Psoas muscle (tissue), 8 donors: ENCODE measurements around the gene WWOX. TPM values are rescaled to one million over a fixed set of nuclear protein-coding genes. Genes with fewer than 3 reads are reported as not detected.

Experiments used
- ATAC-seq, 4 donors: fragments of 200-7000 bp; cut with Tn5 transposase; one replicate each; pipeline ENCODE4 v1.9.1; 2020; ENCODE audit warnings: moderate library complexity in 3 of 4, mild to moderate bottlenecking in 2 of 4
- DNase-seq, 2 donors: peaks; one replicate each; pipeline ENCODE4 v3.0.0-alpha.2; 2020
- H3K27ac ChIP-seq: fragments of 200-600 bp; one replicate; pipeline ENCODE4 v1.8.0; 2022
- H3K27me3 ChIP-seq, 3 donors: fragments of 200-600 bp in 1 of 3; one replicate each; pipeline versions ENCODE4 v1.6.1 to v1.8.0; 2013 to 2022; ENCODE audit warnings: low read length in 2 of 3, mild to moderate bottlenecking in 2 of 3, moderate library complexity in 1 of 3; ENCODE audit not compliant: insufficient read depth in 3 of 3
- H3K36me3 ChIP-seq, 2 donors: fragments of 200-600 bp in 1 of 2; one replicate each; pipeline versions ENCODE4 v1.6.1 to v1.8.0; 2013 to 2022; ENCODE audit warnings: low read depth in 1 of 2, mild to moderate bottlenecking in 1 of 2, moderate library complexity in 1 of 2; ENCODE audit not compliant: insufficient read depth in 1 of 2
- H3K4me1 ChIP-seq: fragments of 200-600 bp; one replicate; pipeline ENCODE4 v1.8.0; 2022
- H3K4me3 ChIP-seq: fragments of 200-600 bp; one replicate; pipeline ENCODE4 v1.8.0; 2022; ENCODE audit warnings: mild to moderate bottlenecking
- H3K9me3 ChIP-seq: fragments of 200-600 bp; one replicate; pipeline ENCODE4 v1.8.0; 2022
- CTCF ChIP-seq: fragments of 200-600 bp; IDR thresholded peaks from one replicate; pipeline ENCODE4 v1.8.0; 2022; ENCODE audit warnings: antibody characterized with exemption
- WGBS, 3 donors: extraction: QIAGEN DNeasy Blood & Tissue Kit; methylation state at CpG; one replicate each; pipeline versions ENCODE4 v1.1.6 to v1.1.7; 2013; 5-methylcytosine and 5-hydroxymethylcytosine counted together
- intact Hi-C, 2 donors: fragments of 100-400 bp; cut with DNase I; formaldehyde crosslinking; loops; one replicate each; pipeline versions ENCODE4 v1.11.0 to v1.14.2; 2022
- polyA plus RNA-seq, 3 donors: library from polyadenylated mRNA; stranded (reverse); fragments of 200-250 nt; gene quantifications; one replicate each; pipeline ENCODE4 v1.2.3, GENCODE V29; 2013
- total RNA-seq, 4 donors: library from RNA; stranded (reverse); fragmentation: NEBNext Ultra II Directional in 2 of 4; extraction: Animal tissue kit (Norgen Biotek cat#: 25700) in 2 of 4; gene quantifications; one replicate each; pipeline versions ENCODE4 v1.2.1 to v1.2.4, GENCODE V29; 2021 to 2023
- donor health status: healthy with polysubstance abuse.
- donor health status: DM: no; HTN: no; CAD: no; lungs with moderate emphysema.
- donor health status: Bipolar disorder and iron deficiency.
- donor health status: healthy.
- donor health status: DM: yes; HTN: yes; CAD: no.
- donor health status: DM: no; HTN: no; CAD: no.
- donor health status: DM: no; HTN: no; CAD: no.
- donor health status: DM: yes; HTN: yes; CAD: no.

WWOX gene
- total and polyA plus RNA-seq, 7 donors = 3.1 to 6.6 (median 5.0) TPM

GRCh38 chr16:78352184-78352583, 252.7 kb downstream of the WWOX start:
- H3K27me3 ChIP-seq = no peaks in the 10 kb centered on the region
- ATAC-seq = no peak
- no peak for TF ChIP-seq CTCF
- no peak for DNase-seq
- intact Hi-C loops = no loop called here
- WGBS, 3 donors = 92 to 93% (median 92%) methylated on average over 1 of the region's 1 CpG
- H3K36me3 ChIP-seq = no peaks in the 10 kb centered on the region
- H3K4me3 ChIP-seq = no peak overlapping the region
- no peaks in the 10 kb centered on the region for H3K4me1 ChIP-seq
- H3K27ac ChIP-seq = no peak overlapping the region
- no peaks in the 10 kb centered on the region for H3K9me3 ChIP-seq

- Histone ChIP-seq H3K4me3 (no peak overlapping the region), H3K9me3 (no peaks in the 10 kb centered on the region), H3K27ac (no peak overlapping the region), H3K36me3 (no peaks in the 10 kb centered on the region), H3K27me3 (no peaks in the 10 kb centered on the region), H3K4me1 (no peaks in the 10 kb centered on the region)
- DNase-seq = no peak
- 59 to 66% (median 62%) methylated on average over 9 of the region's 9 CpGs for WGBS, 3 donors
- ATAC-seq = no peak
- TF ChIP-seq CTCF = no peak
- intact Hi-C loops = no loop called here
Measured at GRCh38 chr16:78353640-78354275, 254.3 kb downstream of the WWOX start.

- H3K27ac ChIP-seq = no peak overlapping the region
- H3K36me3 ChIP-seq = no peaks in the 10 kb centered on the region
- no peaks in the 10 kb centered on the region for H3K27me3 ChIP-seq
- DNase-seq (no peak), ATAC-seq (no peak)
- WGBS, 3 donors = 65 to 79% (median 70%) methylated on average over 6 of the region's 6 CpGs
- H3K4me1 ChIP-seq = no peaks in the 10 kb centered on the region
- TF ChIP-seq CTCF = no peak
- no peak overlapping the region for H3K4me3 ChIP-seq
- intact Hi-C loops = no loop called here
- no peaks in the 10 kb centered on the region for H3K9me3 ChIP-seq
Measured at GRCh38 chr16:78362524-78363135, 263.2 kb downstream of the WWOX start.

GRCh38 chr16:78363843-78364555, 264.5 kb downstream of the WWOX start:
- intact Hi-C loops = no loop called here
- H3K9me3 ChIP-seq = no peaks in the 10 kb centered on the region
- H3K27ac ChIP-seq = no peak overlapping the region
- H3K36me3 ChIP-seq = no peaks in the 10 kb centered on the region
- no peak for TF ChIP-seq CTCF
- DNase-seq = no peak
- H3K4me3 ChIP-seq = no peak overlapping the region
- H3K4me1 ChIP-seq = no peaks in the 10 kb centered on the region
- ATAC-seq = no peak
- WGBS, 3 donors = 82 to 85% (median 85%) methylated on average over 12 of the region's 12 CpGs
- H3K27me3 ChIP-seq = no peaks in the 10 kb centered on the region
